GM12878 (cell line): ENCODE measurements around the gene CLIP1. TPM values are rescaled to one million over a fixed set of nuclear protein-coding genes. Genes with fewer than 3 reads are reported as not detected.

Experiments used
- BCL11A ChIP-seq: IDR thresholded peaks from 2 replicates; pipeline ENCODE4 v1.6.1; 2011; ENCODE audit warnings: low read depth, low read length
- ESRRA ChIP-seq: IDR thresholded peaks from 2 replicates; pipeline ENCODE4 v1.6.1; 2012; ENCODE audit warnings: mild to moderate bottlenecking, low read length, improper control_type of control experiment
- NR2F1 ChIP-seq: fragments of 450-650 bp; conservative IDR thresholded peaks from 2 replicates; pipeline ENCODE4 v1.6.1; 2017; ENCODE audit warnings: mild to moderate bottlenecking
- RAD21 ChIP-seq: IDR thresholded peaks from 2 replicates; pipeline ENCODE4 v1.6.1; 2011; ENCODE audit warnings: mild to moderate bottlenecking, low read depth, low read length, moderate library complexity; ENCODE audit not compliant: insufficient read depth
- ZNF592 ChIP-seq: fragments of 450-650 bp; IDR thresholded peaks from 2 replicates; pipeline ENCODE4 v1.6.1; 2017; ENCODE audit warnings: mild to moderate bottlenecking, moderate library complexity
- polyA plus RNA-seq, 11 experiments: library from polyadenylated mRNA; depleted of rRNA in 4 of 11; unstranded in 6 of 11; stranded (reverse) in 5 of 11; fragments of >200 nt; fragmentation: Nextera tagmentation in 4 of 11; fragmentation: Illumina TruSeq in 1 of 11; extraction: Ambion mirVana in 4 of 11; extraction: Trizol in 1 of 11; gene quantifications; 1 replicate in 1 of 11; 2 replicates in 10 of 11; pipeline versions ENCODE4 v1.2.1 to v1.2.3, GENCODE V29; 2011 to 2016; ENCODE audit warnings: inconsistent platforms in 2 of 11, missing spikeins in 2 of 11, low read depth in 1 of 11
- total RNA-seq, 4 experiments: library from RNA; depleted of rRNA in 3 of 4; stranded (reverse); fragments of >200 nt in 3 of 4; fragmentation: Illumina TruSeq in 1 of 4; extraction: Trizol in 1 of 4; gene quantifications; 2 replicates each; pipeline versions ENCODE4 v1.2.1 to v1.2.3, GENCODE V29; 2013 to 2021

Gene CLIP1
- total and polyA plus RNA-seq, 10 of the 15 experiments (the other 5 are each of a cell fraction or from before 2014, with no cell fraction given), result 6.0 to 45.4 (median 25.2) TPM

GRCh38 chr12:122333142-122334087 is 89.1 kb downstream of the CLIP1 start (continued):
- TF ChIP-seq ZNF592 (no peak), BCL11A (no peak), NR2F1 (no peak), RAD21 (no peak), ESRRA (no peak)
